GM12801 (cell line): ENCODE data around the gene TRIM37.

ENCODE experiments used
- TF ChIP-seq, protein P1 (sequence below): IDR thresholded peaks from one replicate; pipeline ENCODE4 v1.5.1; 2011; ENCODE audit warnings: control low read depth; ENCODE audit not compliant: insufficient read length; ENCODE audit errors: extremely low read depth

The TRIM37 gene

DNA sequence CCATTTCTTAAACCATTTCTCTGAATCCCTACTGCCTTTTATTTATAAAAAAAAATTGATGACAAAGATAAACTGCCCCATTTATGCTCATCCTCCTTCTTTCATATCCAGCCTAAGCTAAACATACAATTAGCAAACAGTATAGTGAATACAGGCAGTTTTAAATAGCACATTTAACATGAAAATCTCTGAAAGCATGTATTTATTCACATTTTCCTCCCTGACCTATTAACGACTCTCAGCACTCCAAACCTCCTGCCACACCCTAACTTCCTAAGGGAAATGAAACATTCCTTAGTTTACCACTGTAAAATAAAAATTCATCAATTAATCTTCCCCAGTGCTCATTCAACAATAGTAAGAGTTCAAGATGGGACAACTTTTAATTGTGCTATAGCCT lies 56.9 kb downstream of the TRIM37 start:
- TF ChIP-seq, protein P1, sequence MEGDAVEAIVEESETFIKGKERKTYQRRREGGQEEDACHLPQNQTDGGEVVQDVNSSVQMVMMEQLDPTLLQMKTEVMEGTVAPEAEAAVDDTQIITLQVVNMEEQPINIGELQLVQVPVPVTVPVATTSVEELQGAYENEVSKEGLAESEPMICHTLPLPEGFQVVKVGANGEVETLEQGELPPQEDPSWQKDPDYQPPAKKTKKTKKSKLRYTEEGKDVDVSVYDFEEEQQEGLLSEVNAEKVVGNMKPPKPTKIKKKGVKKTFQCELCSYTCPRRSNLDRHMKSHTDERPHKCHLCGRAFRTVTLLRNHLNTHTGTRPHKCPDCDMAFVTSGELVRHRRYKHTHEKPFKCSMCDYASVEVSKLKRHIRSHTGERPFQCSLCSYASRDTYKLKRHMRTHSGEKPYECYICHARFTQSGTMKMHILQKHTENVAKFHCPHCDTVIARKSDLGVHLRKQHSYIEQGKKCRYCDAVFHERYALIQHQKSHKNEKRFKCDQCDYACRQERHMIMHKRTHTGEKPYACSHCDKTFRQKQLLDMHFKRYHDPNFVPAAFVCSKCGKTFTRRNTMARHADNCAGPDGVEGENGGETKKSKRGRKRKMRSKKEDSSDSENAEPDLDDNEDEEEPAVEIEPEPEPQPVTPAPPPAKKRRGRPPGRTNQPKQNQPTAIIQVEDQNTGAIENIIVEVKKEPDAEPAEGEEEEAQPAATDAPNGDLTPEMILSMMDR: no peak

DNA sequence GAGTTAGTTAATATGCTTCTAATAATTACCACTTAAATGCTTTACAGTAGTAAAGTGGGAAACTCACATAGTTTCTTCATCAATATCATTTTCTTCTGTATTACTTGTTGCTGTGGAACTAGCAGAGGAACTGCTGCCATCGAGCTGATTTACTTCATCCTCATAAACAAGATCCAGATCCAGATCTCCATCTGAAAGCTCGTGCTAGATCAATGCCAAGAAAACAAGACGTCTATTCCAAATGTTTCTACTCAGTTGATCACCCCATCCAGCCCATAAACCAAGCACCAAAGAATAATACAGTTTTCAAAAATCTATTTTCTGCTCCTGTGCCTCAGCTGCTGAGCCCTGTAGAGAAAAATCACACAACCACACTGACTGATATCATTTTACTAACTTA lies 59.1 kb downstream of the TRIM37 start:
- TF ChIP-seq, protein P1: no peak

DNA sequence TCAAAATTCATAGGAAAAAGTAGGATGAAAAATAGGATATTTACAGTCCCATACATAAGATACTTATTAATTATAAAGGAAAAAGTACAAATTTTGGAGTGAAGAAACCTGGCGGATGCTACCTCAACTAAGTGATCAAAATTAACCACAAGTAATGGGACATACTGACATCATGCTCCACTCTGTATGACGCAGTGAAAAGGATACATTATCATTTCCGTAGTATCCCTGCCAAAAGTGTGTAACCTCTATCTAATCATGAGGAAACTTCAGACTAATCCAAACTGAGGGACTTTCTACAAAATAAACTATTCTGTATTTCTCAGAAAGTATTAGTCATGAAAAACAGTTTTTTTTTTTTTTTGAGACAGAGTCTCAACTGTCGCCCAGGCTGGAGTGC lies 60.5 kb downstream of the TRIM37 start:
- TF ChIP-seq, protein P1: no peak

DNA sequence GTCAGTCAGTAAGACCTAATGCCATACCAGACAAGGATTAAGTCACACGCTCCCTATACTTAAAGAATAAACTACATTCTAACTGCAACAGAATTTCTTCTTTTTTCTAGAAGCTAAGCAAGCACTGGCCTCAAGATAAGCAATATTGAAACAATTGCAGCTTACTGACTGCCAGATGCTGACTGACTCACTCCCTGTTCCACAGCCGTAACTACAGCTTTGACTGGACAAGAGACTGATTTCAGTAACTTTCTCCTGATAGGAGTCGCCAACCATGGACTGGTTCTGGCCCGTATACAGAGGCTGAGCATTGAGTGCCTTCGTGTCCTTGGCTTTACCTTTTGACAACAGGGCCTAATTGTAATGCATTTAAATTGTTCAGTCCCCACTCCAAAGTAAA lies 67.9 kb downstream of the TRIM37 start:
- TF ChIP-seq, protein P1: no peak

DNA sequence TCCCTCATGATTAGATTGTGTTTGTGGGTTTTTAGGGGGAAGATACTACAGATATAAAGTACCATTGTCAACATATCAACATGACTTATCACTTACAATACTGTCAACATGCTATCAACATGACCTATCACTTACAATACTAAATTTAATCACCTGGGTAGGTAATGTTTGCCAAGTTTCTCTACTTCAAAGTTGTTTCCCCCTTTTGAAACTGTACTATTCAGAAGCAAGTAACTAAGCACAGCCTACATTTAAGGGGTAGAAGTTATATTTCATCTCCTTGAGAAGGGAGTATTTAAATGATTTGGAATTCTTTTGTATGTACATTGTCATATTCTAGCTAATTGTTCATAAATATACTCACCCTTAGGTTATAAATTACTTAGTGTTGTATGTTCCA lies 68.7 kb downstream of the TRIM37 start:
- TF ChIP-seq, protein P1: no peak

DNA sequence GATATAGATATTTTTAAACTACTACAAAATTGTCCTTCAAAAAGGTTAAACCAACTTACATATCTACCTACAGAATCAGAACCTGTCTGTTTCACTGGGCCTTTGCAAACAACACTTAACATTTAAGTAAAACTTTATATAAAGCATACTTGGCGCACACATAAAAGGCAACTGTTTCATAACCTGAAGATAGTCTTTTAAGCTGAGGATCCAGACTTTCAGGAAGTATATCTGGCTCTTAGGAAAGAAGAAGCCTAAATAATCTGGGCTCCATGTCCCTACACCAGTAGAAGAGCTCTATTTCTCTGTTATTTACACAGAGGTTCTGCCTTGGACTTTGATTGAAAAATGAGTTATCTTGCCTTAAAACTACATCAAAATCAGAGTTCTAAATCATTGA lies 75.9 kb downstream of the TRIM37 start:
- TF ChIP-seq, protein P1: no peak

DNA sequence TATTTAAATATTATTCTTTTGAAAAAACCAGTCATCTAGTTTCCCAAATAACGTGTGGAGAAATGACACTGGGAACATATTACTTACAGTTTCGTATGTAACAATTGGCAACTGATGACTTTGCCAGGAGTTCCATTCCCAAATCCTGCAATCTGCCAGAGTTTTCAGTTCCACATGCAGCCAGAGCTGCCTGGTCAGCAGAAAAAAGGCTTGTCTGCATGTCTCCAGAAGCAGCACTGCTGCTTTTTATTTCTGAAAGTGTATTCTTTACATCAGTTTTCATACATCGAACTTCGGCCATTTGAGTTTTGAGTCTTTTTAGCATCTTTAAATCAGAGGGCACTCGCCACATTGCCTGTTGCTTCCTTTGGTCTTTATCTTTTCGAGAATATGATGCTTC lies 78.4 kb downstream of the TRIM37 start:
- TF ChIP-seq, protein P1: no peak

DNA sequence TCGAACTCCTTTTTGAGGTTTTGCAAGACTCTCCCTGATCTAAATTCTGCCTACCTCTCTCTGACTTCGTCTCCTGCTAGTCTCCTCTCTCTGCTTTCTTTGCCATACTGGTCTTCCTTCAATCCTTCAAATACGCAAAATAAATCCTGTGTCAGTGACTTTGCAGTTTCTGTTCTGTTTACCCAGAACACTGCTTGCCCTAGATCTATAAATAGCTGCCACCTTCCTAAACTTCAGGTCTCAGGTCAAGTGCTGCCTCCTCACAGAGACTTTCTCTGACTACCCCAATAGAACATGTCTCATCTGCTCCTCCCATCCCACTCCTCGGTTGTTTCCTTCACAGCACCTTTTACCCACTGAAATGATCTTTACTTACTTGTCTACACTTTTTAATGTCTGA lies 78.9 kb downstream of the TRIM37 start:
- TF ChIP-seq, protein P1: no peak
